Activated CD8-positive, alpha-beta memory T cell treated with anti-CD3 and anti-CD28 coated beads for 4 hours (primary cell): ENCODE measurements around the gene KCNS1.
A peak's percentile ranks its signal among the peaks of the same experiment; 100 is the strongest.

Experiments
- DNase-seq, 2 donors: peaks; one replicate each; pipeline ENCODE4 v3.0.0-alpha.2; 2020; ENCODE audit warnings: low read depth in 2 of 2

The KCNS1 gene

DNA sequence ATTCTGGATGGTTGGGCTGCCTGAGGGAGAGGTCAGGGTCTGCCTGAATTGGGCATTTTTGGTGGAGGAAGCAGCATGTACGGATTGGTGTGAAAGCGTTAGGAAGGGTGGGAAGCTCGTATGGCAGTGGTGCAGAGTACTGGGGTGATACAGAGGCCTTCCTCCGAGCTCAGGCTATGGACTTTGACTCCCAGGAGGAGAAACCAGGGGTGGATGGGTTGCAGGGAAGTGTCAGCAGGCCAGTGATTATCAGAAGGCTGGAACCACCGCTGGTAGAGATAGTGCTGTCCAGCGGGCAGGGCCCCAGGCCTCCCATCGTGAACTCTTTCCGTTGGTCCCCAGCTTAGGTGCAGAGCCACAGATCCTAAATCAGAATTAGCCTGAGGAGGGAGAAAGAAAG, 8.7 kb upstream of the KCNS1 start:
- DNase-seq, result no peak

DNA sequence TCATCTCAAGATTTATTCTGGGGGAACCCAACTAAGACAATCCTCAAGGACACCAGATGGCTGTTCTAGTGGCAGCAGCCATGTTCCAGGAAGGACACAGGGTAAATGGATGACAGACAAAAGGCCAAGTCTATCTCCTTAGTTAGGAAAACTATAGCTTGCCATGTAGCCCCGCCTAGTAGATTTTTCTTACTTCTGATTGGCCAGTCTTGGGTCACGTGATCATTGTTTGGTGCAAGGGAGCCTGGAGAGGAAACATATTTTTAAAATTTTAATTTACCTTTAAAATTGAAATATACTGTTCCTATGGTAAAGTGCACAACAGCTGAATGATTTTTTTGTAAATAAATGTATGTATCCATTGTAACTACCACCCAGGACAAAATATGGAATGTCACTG, 4.4 kb upstream of the KCNS1 start:
- DNase-seq, result no peak

DNA sequence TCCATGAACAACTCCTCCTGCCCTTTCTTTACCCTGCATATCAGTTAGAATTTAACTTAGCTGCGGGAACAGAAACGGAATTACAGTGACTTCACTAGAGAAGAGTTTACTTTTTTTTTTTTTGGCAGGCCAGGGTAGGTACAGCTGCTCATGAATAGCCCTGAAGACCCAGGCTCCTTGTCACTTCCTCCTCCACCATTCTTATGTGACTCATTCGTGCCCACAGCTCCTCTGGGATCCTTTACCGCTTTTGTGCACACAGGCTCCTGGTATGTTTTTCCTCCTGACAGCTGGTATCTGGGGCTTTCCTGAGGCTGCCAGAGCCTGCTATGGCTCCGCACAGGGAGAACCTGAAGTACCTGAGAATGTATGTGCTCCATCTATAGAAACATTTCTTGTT, 3.9 kb upstream of the KCNS1 start:
- DNase-seq, result no peak

DNA sequence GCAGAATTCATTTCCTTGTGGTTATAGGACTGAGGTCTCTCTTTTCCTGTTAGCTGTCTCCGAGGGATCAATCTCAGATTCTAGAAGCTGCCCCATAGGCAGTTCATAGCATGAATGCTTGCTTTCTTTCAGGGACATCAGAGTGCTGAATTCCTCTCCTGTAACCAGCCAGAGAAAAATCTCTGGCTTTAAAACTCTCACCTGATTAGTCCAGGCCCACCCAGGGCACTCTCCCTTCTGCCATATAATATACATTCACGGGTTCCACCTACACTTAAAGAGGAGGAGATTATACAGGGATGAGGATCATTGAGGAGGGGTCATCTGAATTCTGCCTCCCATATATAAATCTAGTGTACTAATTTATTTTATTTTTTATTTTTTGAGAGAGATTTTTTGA, 2.1 kb upstream of the KCNS1 start:
- DNase-seq, result no peak

DNA sequence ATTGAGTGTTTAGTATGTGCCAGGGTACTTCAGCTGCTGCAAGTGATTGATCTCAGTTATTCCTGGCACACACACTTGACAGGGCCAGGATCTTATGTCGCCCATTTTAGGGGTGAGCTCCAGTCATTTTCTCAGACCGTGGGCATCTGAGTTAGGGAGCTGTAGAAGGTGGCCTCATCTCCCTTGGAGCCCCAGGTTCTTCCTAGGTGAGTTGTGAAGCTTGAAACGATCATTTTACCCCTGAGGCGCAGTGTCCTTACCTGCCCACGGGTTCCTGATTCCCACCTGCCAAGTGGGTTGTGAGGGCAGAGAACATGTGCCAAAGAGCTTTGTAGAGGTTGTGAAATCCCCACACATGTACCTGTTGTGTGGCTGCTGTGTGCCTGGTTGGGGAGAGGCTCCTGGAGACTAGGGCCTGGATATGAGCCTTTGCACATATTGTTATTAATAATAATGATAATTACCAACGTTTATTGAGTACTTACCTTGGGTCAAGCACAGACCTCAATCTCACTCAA, 465 bp upstream of the KCNS1 start:
- no peak for DNase-seq

DNA sequence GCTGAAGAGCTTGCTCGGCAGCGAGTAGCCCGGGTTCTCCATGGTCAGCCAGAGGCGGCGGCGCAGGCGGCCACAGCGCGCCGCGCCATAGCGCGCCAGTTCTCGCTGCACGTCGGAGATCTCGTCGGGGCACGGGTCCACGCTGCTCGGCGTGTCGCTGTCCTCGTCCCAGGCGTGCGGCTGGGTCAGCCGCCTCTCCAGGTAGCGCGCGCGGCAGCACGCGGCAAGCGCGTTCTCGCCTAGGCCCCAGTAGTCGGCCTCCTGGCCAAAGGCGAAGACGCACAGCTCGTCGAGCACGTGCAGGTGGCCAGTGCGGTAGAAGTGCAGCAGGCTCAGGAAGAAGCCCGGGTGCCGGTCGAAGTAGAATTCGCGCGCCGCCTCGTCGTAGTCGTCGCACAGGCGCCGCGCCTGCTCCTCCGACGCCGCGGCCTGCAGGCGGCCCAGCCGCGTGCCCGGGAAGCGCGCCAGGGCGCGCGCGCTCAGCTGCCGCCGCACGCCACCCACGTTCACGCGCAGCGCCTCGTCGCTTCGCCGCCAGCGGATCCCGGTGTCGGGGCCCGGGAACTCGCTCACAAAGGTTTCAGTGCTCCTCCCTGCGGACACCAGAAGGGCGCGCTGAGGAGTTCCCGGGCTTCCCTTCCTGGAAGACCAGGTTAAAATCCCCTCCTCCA, 2.7 kb downstream of the KCNS1 start:
- DNase-seq, result no peak

DNA sequence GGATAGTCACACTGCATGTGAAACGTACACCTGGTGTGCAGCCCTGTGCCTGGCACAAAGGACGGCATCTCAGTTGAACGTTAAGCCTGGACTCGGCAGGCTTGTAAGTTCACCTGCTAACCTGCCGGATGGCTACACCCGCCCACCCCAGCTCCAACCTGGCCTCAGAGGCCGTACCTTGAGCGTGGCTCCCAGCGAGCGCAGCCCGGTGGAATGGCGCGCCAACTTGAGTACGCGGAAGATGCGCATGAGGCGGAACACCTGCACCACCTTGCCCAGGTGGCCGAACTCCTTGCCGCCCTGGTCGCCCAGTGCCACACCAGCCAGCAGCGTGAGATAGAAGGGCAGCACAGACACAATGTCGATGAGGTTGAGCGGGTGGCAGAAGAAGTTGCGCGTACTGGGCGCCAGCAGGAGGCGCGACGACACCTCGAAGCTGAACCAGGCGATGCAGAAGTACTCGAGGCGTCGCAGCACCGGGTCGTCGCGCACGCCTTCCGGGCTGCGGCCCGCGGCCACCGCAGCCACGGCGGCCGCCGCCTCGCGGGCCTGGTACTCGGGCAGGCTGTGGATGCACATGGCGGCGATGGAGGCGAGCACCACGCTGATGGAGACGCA, 3.3 kb downstream of the KCNS1 start:
- no peak for DNase-seq

DNA sequence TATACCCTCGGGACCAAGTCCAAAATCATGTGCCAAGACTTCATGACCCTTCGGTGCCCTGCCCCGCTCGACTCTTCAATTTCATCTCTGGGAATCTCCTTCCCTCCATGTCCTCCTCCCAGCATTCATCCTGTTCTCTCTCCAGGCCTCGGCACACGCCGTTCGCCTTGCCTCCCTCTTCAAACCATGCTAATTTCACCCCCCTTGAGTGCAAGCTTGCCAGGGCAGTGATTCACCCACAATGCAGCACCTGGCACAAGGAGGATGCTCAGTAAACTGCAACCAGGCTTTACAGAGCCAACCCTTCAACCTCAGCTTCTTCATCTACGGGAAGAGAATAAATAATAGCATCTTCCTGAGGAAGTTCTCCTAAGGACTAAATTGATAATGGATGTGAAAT, 4.1 kb downstream of the KCNS1 start:
- DNase-seq, result no peak

DNA sequence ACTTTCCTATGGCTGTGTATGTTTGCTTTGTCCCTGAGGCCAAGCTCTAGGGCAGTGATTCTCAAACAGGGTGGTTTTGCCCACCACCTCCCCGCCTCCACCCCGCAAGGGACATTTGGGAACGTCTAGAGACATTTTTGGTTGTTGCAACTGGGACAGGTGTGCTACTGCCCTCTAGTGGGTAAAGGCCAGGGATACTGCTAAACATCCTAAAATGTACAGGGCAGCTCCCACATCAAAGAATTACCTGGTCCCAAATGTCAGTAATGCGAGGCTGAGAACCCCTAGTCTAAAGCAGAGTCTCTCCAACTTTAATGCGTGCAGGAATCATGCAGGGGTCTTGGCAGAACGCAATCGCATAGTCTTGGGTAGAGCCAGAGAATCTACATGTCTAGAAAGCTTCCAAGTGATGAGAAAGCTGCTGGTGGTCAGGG, 5.1 kb downstream of the KCNS1 start:
- DNase-seq, result peak; percentile 28 to 31

DNA sequence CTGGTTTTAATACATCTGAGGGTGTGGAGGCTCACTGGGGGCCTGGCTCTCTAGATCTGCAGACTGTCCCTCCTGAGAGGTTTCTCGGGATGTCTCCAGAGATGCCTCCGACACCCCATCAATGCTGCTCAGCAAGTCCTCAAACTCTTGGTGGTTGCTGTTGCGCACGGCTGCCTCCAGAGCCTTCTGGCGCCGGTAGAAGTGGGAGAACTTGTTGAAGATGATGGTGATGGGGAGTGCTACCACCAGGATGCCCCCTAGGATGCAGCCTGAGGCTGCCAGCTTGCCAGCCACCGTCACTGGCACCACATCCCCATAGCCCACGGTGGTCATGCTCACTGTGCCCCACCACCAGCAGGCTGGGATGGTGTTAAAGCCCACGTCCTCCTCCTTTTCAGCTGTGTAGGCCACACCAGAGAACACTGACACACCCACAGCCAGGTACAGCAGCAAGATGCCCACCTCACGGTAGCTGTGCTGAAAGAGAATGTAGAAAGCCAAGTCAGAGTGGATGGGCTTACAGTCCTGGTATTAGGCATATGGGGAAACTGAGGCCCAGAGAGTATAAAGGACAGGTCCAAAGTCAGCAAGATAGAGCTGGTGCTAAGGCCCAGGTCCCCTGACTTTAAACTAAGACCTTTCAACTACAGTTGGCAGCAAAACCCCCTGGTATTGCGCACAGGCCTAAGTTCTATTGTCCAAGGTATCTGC, 5.9 kb downstream of the KCNS1 start:
- no peak for DNase-seq

DNA sequence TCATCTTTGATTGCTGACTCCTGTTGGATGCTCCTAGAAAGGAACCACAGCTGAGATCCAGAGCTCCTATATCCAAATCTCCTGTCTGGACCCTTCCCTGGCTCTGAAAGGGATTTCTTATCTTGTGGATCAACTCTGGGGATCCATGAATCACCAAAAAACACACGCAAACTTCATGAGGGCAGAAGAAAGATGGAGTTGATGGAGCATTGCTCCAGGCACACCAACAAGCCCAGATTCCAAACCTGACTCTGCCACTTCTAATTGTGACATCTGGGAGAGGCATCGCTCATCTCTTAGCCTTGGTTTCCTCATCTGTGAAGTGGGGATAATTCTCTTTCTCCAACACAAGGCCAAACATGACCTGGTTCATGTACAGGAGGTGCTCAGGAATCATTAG, 6.7 kb downstream of the KCNS1 start:
- DNase-seq, result no peak

DNA sequence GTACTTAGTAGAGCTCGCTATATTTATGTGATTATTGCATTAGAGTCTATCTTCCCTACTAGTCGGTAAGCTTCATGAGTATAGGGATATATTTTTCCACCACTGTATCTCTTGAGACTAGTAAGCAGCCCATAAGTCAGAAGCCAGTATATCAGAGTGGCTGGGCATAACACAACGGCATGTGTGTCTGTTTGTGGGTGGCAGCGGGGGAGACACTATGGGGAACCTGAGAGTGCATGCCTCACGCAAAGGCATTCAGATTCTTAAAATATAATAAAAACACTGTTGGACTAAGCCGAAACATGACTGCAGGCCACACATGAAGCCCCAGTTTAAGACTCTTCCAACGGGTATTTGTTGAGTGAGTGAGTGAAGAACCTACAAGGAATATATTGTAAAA, 8.0 kb downstream of the KCNS1 start:
- DNase-seq, result no peak

DNA sequence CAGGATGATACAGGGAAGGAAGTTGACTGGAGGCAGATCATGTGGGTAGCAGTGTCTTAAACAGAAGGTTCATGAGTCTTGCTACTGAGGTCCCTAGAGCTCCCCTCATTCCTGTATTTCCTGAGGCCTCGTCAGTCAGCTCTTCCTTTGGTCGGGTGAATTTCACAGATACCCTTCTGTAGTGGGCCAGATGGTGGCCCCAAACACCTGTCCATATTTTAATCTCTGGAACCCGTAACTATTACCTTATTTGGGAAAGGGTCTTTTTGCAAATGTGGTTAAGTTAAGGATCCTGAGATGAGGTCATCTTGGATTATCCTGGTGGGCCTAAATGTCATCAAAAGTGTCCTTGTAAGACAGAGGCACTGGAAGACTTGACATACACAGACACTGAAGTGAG, 9.6 kb downstream of the KCNS1 start:
- no peak for DNase-seq

DNA sequence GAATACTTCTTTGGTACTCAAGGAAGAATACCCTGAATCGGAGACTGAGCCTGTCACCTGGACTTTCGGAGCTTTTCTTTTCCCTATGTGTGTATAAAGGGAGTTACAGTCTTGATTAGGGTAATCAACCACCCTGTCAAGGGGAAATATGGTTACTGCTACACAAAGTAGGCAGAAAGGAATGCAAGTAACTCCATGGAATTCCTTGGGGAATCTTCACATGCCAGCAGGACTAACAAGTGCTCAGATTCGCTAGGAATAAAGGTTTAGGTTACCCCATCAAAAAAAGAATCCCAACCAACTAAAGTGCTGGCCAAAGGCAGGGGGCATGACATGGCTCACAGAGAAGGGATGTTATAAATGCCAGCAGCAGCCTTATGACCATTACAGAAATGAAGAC, 10.4 kb downstream of the KCNS1 start:
- DNase-seq, result no peak

DNA sequence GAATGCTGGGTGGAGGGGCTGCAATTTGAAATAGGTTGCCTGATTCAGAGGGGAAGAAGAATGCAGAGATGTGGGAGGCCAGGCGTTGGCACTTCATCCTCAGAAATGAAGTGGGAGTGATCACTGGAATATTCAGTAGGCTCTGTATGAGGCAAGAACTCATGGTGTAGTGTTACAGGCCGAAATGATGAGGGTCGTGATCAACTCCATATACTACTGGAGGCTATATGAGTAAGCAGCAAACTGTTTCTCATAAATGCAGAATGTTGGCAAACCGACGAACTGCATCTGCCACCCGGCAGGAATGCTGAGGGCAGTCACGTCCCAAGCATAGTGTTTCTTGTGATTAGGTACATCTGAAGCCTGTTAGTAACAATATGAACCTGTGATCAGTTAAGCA, 12.7 kb downstream of the KCNS1 start:
- no peak for DNase-seq

DNA sequence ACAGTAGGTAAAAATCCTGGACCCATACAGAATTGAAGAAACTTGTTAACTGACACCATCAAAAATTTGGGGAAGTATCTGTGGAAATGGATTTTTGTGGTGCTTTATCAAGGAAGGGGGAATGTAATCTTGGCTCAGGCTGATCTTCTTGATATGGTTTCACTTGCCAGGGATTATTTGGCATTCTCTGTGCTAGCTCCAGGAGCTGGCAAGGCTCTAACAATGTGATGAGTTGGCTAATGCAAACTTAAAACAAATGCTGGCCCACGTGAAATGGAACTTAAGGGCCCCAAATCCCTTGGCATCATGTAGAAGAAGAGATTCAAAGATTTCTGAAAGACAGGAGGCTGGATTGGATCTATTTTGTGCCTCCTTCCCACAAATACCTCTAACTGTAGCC, 13.1 kb downstream of the KCNS1 start:
- DNase-seq, result no peak

DNA sequence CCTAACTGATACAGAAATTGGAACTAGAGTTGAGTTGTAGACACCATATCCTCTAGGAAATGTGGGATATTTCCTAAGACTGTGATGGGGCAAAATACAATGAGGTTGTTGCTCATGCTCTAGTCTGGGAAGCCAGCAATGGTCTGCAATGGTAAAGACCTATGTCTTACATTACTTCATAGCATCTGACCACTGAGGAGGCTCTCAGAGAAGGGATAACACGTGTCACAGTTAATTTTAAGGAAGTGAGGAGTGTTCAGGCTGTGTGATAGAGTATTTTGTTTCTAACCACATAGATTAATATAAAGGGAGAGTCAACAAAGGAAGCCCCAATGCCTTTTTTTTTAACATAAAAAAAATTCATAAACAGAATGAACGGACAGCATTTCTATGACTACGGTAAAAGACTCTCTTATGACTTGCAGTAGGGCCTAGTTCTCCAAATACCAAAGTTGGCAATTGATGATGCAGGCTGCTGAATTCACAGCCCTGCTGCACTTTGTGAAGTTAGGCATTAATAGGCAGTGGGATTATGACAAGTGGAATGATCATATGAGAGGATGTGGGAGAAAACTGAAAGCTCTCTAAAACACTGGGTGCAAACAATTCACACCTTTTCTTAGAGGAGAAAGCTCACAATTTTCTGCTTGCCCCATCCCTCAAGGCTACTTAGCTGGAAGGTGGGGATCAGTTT, 13.7 kb downstream of the KCNS1 start:
- no peak for DNase-seq

DNA sequence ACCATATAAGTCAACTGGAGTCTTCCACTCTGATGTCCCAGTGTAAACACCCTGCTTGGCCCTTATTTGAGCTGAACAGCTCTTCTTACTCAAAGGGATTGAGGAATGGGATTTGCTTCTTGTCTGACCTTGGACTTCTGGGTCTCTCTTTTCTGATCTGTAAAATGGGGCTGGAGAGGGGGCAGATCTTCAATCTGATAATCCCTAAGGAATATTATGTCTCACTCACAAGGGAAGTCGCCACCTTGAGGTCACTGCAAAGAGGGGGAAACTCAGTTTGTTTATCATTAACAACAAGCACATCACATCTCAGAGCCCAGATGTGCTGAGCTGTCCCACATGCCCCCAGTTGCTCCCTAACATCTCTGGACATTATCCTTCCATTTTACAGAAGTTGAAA, 15.1 kb downstream of the KCNS1 start:
- DNase-seq, result no peak

DNA sequence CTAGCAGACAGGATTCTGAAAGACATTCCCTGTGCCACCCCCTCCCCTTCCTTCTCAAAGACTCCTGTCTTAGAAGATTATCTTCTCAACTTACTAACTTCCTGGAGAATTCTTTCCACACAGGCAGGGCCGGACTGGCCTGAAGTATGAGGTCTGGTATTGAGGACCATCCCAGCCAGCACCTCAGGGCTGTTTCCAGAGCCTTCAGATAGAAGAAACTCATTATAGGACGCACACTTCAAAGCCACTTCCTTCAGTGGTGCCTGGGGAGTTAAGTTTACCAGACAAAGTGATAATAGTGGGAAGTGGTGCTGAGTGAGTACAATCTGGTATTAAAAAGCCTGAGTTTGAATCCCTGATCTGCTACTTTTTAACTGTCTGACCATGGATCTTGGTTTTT, 15.6 kb downstream of the KCNS1 start:
- no peak for DNase-seq

DNA sequence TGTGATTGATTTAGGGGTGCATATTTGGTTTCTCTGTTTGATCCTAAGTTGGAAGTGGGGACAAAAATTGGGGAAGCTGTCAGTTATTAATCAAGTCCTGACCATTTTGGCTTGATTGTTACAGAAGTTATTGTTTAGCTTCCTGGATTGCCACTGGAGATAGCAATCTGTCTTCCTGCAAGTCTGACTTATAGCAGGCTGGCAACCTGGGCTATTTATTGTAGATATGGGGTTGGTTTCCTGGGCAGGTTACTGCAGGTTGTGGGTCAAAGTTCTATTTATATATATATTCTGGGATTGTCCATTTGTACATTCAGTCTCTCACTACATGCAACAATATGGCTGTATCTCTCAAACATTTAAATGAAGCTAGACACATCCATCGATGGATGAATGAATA, 17.8 kb downstream of the KCNS1 start:
- no peak for DNase-seq

DNA sequence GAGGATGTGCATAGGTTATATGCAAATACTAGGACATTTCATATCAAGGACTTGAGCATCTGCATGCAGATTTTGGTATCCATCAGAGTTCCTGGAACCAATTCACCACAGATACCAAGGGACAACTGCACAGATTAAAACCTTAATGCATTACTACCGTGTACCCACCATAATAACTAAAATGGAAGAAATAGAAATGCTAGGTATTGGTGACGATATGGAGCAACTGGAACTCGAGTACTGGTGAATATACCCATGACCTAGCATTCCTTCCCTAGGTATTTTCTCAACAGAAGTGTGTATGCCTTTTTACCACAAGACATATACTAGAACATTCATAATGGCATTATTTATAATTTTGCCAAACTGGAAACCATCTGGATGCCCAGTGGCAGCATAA, 18.5 kb downstream of the KCNS1 start:
- no peak for DNase-seq

DNA sequence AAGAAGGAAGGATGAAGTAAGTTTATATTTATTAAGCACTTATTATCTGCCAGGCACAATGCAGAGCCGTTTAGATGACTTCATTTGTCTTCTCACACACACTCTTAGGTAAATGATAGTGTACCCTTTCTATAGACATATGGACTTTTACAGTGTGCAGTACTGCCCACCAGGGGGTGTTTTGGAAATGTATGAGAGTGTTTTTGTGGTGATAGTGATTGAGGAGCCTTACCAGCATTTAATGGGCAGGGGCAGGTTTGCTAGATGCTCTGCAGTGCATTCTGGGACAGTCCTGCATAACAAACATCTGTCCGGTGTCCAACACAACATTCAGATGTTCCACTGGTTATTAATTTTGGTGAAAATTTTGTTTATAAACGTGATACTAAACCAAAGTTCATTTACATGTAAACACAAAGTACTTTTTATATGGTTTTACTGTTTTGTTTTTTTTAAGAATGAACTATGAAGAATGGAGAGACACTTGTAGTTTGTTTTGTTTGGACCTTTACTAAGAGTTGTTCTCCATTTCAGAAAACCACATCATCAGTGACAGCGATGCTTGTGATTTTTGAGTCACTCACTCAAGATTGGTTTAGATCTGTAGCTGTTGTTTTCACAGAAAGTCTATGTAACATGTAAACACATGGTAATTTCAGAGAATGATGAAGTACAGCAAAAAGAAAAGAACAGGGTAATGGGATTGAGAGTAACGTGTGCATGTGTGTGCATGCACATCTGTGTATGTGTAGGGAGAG, 19.9 kb downstream of the KCNS1 start:
- DNase-seq, result no peak
